Suprapubic skin (tissue), 4 donors: Measurements from ENCODE around the gene KRTAP3-2.

ENCODE experiments used
- EP300 ChIP-seq: sonication (generic); formaldehyde crosslinking; IDR thresholded peaks from one replicate; pipeline ENCODE4 v1.6.1; 2017; ENCODE audit warnings: antibody characterized with exemption
- POLR2A ChIP-seq, 2 donors: fragments of 450-650 bp; IDR thresholded peaks; one replicate each; pipeline ENCODE4 v1.6.1; 2017; ENCODE audit warnings: antibody characterized with exemption in 2 of 2, mild to moderate bottlenecking in 2 of 2, moderate library complexity in 2 of 2
- POLR2AphosphoS5 ChIP-seq, 3 donors: sonication (generic); formaldehyde crosslinking; IDR thresholded peaks; one replicate each; pipeline ENCODE4 v1.6.1; 2017; ENCODE audit warnings: antibody characterized with exemption in 3 of 3
- TF ChIP-seq, protein P1 (sequence below), 2 donors: fragments of 200-600 bp in 1 of 2; fragments of 450-650 bp in 1 of 2; sonication (generic) in 1 of 2; IDR thresholded peaks; one replicate each; pipeline ENCODE4 v1.5.1; 2016 to 2019; ENCODE audit warnings: antibody characterized with exemption in 2 of 2, mild to moderate bottlenecking in 1 of 2, moderate library complexity in 1 of 2

DNA sequence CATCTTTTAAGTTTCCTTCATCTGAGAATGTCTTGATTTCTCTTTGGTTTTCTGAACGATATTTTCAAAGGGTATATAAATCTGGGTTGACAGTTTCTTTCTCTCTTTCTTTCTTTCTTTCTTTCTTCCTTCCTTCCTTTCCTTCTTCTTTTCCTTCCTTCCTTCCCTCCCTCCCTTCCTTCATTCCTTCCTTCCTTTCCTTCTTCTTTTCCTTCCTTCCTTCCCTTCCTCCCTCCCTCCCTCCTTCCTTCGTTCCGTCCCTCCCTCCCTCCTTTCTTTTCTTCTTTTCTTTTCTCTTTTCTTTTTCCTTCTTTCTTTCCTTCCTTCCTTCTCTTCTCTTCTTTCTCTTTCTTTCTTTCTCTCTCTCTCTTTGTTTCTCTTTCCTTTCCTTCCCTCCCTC lies 25.3 kb downstream of the KRTAP3-2 start:
- no peak for TF ChIP-seq POLR2AphosphoS5 (IDR thresholded peaks at IDR 0.05)
- TF ChIP-seq, protein P1, sequence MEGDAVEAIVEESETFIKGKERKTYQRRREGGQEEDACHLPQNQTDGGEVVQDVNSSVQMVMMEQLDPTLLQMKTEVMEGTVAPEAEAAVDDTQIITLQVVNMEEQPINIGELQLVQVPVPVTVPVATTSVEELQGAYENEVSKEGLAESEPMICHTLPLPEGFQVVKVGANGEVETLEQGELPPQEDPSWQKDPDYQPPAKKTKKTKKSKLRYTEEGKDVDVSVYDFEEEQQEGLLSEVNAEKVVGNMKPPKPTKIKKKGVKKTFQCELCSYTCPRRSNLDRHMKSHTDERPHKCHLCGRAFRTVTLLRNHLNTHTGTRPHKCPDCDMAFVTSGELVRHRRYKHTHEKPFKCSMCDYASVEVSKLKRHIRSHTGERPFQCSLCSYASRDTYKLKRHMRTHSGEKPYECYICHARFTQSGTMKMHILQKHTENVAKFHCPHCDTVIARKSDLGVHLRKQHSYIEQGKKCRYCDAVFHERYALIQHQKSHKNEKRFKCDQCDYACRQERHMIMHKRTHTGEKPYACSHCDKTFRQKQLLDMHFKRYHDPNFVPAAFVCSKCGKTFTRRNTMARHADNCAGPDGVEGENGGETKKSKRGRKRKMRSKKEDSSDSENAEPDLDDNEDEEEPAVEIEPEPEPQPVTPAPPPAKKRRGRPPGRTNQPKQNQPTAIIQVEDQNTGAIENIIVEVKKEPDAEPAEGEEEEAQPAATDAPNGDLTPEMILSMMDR (IDR thresholded peaks at IDR 0.05): no peak
- no peak for TF ChIP-seq POLR2A (IDR thresholded peaks at IDR 0.05)
- no peak for TF ChIP-seq EP300
